NCI-H146 treated with DMSO at 0.1 percent for 48 hours (cell line): ENCODE results near the gene EIF4B.

Experiments
- DNase-seq: peaks from one replicate; lab custom pipeline; 2025; ENCODE audit not compliant: unreplicated experiment; lab: John Stamatoyannopoulos, UW

EIF4B gene

DNA sequence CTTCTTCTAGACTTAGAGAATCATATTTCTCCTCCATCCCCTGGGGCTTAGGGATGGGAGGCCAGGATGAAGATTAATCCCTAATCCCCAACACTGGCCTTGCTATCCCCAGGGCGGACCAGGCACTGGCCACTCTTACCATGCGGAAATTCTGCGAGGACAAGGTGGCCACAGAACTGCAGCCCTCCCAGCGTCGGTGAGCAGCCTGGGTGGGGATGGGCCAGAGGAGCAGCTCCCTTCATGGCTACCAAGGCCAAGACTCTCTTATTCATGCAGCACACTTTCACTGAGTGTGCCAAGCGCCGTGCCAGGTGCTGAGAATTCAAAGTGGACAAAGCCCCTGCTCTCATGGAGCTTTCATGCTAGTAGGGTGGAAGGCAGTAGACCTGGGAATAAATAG is 50.6 kb downstream of the EIF4B start:
- DNase-seq = no peak

DNA sequence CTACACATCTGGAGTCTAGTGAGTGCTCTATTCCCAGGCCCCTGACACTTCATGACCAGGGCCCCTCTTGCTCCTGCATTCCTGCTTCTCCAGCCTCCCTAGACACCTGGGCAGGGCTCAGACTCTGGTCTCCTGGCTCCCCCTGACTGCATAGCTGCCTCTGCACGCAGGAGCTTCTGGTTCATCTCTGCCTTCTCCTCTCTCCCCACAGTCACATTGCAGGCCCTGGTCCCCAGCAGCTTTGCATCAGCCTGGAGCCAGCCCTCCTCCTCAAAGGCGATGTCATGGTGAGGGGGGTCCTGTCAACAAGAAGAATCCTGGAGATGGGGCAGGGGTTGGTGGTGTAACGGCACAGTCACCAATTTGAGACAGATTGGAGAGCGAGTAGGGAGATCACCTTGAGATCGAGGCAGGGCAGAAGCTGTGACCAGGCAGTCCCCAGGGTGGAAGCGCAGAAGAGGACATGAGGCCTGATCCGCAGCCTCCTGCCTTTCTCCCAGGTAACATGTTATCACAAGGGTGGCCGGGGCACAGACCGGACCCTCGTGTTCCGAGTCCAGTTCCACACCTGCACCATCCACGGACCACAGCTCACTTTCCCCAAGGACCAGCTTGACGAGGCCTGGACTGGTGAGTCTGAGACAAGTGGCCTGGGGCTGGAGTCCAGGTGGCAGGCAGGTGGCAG is 51.7 kb downstream of the EIF4B start:
- DNase-seq = no peak

DNA sequence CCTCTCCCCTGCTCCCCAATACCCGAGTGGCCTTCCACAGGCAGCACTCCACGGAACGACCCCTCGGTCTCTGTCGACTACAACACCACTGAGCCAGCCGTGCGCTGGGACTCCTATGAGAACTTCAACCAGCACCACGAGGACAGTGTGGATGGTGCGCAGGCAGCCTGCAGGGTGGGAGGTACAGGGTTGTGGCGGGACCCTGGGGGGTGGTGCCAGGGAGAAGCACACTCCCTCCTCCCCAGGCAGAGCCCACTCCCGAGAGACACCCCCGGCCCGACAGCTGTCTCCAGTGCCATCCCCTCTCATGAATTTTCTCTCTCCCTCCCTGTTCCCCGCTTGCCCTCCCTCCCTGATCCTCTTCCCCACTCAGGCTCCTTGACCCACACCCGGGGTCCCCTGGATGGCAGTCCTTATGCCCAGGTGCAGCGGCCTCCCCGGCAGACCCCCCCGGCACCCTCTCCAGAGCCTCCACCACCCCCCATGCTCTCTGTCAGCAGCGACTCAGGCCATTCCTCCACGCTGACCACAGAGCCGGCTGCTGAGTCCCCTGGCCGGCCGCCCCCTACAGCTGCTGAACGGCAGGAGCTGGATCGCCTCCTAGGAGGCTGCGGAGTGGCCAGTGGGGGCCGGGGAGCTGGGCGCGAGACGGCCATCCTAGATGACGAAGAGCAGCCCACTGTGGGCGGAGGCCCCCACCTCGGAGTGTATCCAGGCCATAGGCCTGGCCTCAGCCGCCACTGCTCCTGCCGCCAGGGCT is 52.6 kb downstream of the EIF4B start:
- DNase-seq = no peak

DNA sequence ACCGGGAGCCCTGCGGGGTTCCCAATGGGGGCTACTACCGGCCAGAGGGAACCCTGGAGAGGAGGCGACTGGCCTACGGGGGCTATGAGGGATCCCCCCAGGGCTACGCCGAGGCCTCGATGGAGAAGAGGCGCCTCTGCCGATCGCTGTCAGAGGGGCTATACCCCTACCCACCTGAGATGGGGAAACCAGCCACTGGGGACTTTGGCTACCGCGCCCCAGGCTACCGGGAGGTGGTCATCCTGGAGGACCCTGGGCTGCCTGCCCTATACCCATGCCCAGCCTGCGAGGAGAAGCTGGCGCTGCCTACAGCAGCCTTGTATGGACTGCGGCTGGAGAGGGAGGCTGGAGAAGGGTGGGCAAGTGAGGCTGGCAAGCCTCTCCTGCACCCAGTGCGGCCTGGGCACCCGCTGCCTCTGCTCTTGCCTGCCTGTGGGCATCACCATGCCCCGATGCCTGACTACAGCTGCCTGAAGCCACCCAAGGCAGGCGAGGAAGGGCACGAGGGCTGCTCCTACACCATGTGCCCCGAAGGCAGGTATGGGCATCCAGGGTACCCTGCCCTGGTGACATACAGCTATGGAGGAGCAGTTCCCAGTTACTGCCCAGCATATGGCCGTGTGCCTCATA is 53.3 kb downstream of the EIF4B start:
- no peak for DNase-seq

DNA sequence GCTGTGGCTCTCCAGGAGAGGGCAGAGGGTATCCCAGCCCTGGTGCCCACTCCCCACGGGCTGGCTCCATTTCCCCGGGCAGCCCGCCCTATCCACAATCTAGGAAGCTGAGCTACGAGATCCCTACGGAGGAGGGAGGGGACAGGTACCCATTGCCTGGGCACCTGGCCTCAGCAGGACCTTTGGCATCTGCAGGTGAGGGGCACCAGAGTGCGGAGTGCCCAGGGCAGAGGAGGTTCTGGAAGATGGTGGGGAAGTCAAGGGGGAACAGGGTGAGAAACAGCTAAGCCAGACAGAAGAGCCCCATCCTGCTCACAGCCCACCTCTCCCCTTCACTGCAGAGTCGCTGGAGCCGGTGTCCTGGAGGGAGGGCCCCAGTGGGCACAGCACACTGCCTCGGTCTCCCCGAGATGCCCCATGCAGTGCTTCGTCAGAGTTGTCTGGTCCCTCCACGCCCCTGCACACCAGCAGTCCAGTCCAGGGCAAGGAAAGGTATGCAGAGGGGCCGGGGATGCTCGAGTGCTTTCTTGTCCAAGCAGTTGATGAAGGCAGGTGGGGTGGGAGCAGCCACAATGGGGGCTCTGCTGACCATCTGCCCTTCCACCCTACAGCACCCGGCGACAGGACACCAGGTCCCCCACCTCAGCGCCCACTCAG is 53.9 kb downstream of the EIF4B start:
- no peak for DNase-seq

DNA sequence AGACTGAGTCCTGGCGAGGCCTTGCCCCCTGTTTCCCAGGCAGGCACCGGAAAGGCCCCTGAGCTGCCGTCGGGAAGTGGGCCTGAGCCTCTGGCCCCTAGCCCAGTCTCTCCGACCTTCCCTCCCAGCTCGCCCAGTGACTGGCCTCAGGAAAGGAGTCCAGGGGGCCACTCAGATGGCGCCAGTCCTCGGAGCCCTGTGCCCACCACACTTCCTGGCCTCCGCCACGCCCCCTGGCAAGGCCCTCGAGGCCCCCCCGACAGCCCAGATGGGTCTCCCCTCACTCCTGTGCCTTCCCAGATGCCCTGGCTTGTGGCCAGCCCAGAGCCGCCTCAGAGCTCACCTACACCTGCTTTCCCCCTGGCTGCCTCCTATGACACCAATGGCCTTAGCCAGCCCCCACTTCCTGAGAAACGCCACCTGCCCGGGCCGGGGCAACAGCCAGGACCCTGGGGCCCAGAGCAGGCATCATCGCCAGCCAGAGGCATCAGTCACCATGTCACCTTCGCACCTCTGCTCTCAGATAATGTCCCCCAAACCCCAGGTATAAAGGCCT is 54.5 kb downstream of the EIF4B start:
- no peak for DNase-seq

DNA sequence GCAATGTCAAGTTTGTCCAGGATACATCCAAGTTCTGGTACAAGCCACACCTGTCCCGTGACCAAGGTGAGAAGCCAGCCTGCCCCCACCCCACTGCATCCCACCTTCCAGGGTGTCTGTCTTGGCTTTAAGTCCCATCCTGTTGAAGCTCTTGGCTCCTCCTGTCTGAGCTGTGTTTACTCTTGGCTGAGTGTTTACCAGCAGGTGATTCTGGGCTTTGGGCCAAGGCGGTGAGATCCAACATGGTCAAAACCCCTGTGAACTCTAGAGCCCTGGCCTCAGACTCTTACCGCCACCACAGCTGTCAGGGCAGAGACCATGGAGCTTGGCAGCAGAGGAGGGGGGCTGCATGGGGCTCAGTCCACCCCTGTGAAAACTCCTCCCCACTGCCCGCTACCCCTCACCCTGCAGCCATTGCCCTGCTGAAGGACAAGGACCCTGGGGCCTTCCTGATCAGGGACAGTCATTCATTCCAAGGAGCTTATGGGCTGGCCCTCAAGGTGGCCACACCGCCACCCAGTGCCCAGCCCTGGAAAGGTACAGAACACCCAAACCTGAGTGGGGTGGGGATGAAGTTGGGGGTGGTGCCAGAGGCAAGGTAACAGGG is 55.3 kb downstream of the EIF4B start:
- DNase-seq = peak; percentile 64

DNA sequence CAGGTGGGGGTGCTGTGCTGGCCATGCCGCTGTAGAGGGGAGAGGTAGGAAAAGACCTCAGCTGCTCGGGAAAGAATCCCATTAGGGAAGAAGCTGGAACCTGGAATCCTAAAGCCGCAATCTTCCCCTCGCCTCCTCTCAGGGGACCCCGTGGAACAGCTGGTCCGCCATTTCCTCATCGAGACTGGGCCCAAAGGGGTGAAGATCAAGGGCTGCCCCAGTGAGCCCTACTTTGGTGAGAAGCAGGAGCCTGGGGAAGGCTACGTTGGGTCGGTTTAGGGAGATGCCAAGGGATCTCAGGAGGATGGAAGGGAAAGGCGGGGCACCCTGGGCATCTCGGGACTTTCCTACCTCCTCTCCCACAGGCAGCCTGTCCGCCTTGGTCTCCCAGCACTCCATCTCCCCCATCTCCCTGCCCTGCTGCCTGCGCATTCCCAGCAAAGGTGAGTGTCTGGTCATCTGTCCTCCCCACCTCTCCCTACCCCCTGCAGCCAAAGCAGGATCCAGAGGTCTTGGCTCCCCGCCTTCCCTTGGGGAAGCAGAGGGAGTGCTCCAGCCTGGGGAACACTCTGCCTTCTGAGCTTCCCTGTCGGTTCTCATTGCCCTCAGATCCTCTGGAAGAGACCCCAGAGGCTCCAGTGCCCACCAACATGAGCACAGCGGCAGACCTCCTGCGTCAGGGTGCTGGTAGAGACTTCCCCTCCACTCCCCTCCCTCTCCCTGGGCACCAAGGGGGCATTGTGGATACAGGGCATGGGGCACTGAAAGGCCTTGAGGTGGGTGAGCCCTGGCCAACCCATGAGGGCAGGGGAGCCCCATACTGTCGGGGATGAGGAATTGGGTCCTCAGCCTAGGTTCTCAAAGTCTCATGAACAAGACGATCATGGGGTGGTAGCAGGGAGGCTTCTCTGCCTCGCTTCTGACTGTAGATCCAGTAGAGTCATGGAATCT is 56.0 kb downstream of the EIF4B start:
- DNase-seq = no peak

DNA sequence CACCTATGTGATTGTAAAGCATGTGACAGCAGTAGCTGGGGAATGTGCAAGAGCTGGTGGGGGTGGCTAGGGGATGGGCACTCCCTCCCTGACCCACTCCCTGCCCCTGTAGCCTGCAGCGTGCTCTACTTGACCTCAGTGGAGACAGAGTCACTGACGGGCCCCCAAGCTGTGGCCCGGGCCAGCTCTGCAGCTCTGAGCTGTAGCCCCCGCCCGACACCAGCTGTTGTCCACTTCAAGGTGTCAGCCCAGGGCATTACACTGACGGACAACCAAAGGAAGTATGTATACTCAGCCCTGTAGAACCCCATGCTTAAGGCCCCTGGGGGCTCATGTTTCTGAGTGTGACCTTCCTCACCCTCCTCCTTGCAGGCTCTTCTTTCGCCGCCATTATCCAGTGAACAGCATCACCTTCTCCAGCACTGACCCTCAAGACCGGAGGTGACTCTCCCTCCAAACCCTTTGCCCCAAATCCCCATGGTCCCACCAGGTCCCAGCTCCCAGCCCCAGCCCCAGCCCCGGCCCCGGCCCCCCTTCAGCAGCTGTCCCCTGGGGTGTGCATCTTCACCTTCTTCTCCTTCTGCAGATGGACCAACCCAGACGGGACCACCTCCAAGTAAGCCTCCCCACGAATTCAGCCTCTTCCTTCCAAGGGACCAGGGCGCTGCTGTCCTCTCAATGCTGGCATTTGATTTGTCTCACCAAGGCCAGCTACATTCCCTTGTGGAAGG is 56.9 kb downstream of the EIF4B start:
- DNase-seq = no peak

DNA sequence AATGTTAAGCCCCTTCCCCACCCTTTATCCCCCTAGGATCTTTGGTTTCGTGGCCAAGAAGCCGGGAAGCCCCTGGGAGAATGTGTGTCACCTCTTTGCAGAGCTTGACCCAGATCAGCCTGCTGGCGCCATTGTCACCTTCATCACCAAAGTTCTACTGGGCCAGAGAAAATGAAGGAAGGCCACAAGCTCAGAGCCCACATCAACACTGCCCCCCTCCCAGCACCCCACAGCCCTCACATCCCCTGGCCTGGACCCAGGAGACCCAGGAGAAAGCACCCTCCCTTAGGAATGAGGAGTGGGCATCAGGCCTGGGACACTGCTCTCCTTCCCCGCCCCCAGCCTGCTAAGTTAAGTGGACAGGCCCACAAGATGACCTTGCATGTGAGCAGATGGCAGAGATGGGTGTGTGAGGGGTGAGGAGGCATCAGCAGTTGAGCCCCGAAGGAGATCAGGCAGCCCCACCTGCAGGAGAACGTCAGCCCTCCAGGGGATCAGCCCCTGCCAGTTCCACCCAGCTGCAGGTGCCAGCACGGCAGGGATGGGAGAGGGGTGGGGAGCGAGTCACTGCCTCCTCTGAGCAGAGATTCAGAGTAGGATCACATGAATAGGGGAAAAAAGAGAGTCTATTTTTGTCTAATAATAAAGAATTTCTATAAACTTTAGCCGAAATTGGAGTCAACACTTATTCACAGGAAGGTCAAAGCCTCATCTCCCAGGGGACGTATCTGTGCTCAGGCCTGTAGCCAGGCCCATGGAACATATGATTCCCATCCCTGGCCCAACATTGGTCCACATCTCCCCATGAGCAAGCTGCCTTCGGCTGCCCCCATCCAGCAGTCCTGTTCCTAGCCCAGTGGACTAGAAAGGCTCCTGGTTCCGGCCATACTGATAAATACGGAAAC is 57.7 kb downstream of the EIF4B start:
- no peak for DNase-seq

DNA sequence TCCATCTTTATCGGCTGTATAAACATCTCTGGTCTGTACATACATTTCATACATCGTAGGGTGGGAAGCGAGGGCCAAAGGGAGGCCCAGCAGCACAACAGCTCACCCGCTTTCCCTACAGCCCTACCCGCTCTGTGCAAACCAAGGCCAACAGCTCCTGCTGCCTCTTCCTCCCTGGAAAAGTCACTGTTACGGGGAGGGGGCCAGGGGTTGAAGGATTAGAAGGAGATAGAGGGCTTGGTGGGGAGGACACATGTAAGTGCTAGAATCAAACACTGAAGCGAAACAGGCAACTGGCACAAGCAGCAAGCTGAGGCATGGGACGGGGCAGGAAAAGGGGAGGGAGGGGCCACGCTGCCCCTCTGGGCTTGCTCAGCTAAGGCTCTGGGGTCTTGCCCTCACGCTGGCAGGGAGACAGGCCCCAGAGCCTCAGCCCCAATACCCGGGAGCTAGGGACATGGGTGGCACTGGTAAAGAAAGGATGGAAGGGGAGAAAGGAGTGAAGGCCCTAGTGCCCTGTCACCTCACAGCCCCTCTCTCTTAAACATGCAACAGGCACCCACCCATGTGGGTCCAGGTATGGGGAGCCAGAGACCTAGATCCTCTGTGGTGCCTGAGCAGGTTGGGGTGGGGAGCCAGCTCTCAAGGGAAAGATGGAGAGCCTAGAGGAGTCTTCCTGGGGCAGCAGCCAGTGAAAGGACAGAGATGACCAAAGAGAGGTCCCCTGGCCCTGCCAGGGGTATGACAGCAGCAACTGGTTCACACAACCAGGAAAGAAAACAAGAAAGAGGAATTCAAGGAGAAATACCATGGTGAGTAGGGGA is 58.6 kb downstream of the EIF4B start:
- DNase-seq = no peak

DNA sequence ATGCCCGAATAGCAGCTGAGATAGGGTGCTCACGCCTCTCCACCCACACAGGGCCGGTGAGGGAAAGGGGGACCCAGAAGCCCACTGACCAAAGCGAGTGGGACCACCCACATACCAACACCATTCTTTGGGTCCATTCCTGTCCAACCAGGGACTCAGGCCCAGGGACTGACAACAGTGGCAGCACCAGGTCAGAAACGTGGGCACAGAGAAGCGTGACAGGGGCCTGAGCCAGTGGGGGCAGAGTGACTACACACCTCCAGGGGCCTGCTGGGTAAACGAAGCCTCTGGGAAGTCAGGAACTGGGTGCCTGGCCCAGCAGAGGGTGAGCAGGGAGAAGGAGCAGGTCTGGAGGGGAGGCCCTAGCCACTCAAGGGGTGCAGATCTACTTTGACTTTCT is 59.2 kb downstream of the EIF4B start:
- DNase-seq = no peak

DNA sequence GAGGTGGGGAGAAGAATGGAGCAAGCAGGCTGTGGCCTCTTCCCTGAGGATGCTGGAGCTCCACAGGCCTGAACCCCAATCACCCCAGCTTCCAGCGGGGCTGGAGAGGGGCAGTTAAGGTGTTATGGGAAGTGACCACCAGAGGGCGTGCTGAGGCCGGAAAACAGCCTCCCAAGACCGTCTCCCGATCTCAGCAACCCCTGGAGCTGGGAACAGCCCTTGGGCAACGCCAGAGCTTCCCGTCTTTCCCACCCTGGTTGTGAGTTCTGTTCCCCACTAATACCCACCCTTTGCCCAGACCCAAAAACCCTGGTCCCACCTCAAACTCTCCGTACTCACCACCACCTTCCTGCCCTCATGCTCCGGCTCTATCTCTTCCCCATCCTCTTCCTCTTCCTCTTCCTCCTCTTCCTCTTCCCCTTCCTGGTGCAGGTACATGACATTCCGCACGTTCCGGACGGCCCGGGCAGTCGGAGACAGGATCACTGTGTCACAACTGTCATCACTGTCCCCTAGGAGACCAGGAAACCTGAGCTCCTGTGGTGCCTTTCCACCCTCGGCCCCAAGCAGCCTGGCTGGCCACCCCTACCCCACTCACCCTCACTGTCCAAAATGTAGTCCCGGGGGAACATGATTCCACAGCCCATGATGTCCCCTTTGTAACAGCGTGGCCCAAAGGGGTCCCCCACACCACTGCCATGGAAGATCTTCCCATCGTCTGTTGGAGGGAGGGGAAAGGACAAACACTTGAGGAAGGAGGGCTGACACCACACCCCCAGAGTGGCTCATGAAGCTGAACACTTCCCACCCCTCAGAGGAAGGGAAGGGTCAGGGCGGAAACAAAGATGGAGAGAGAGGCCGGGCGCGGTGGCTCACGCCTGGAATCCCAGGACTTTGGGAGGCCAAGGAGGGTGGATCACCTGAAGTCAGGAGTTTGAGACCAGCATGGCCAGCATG is 60.0 kb downstream of the EIF4B start:
- peak; percentile 31 for DNase-seq

DNA sequence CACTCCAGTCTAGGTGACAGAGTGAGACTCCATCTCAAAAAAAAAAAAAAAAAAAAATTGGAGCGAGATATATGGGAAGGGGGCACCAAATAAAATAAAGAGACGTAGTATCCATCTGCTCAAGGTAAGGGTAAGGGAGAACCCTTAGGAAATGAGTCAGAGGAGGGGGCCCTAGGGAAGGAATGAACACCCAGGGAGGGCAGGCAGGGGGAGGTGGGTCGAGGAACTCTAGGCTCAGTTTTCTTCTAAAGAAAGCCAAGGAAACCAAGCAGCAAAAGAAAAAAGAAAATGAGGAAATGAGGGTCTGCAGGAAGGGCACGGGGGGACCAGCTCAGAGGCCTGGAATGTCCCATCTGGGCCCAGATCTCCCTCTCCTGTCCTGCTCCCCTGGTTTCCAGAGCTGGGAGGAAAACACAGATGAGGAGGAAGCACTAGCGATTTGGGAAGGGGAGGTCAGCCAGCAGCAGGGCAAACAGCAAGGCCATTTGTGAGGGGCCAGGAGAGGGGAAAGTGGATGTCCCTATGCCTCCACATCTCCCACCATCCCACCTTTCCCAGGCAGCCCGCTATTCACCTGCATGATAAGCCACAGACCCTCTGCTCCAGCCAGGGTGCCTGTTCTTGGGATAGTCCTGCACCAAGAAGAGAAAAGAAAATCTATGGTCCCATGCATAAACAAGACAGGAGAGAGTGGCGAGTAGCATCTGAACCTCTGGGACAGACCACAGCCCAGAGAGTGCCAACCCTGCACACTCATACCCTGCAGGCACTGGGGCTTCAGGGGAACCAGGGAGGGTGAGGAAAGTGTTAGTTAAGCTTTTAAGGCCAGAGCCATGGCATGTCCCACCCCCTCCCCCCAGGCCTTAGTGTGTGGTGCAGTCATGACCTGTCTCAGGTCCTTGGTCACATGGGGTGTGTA is 61.1 kb downstream of the EIF4B start:
- no peak for DNase-seq
